ELF-1 (cell line): ENCODE data around the gene NAV2.

Experiments used
- DNase-seq: peaks from one replicate; pipeline ENCODE4 v3.0.0-alpha.2; 2016; ENCODE audit warnings: low read depth, low spot score

NAV2 gene

DNA sequence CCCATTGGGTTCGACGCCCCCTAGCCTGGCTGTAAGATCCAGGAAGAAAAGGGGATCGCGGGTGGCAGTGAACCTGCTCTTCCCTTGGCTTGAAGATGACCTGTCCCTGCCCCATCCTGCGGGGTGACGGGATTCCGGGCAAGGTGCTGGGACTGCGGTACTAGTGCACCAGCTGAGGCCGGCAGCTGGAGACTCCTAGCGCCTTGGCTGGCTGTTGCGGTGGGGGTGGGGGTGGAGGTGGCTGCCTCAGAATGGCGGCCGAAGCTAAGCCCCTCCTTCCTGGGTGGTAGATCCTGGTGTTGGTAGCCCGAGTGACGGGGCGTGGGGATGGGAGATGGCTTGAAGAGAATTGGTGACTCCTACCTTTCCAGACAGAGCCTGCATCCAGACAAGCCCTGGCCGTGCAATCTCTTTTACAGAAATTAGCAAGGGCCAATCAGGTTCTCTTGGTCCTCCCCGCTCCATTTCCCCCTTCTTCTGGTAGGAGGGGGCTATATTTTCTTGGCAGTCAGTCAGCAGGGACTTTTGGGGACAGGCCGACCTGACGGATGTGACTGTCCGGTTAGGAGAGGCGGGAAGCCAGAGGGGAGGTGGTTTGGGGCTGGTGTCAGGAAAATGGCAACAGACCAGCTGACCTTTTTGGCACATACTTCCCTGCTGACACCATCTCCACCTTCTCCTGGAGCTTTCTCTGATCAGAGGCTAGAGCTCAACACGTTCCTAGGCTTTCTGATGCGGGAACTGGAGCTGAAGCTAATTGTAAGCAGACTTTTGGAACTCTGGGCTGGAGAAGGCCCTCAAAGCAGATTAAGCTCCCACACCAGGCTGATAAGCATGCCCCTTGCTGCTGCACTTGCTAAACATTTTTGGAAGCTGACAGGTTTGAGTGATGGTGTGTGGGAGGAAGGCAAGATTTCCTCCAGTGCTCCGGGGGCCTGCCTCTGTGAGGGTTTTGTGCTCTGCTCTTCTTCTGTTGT lies 2.0 kb downstream of the NAV2 start:
- DNase-seq = peak; percentile 35

- no peak for DNase-seq
These were observed 2.7 kb downstream of the NAV2 start for GRCh38 chr11:19715373-19715772.

DNA sequence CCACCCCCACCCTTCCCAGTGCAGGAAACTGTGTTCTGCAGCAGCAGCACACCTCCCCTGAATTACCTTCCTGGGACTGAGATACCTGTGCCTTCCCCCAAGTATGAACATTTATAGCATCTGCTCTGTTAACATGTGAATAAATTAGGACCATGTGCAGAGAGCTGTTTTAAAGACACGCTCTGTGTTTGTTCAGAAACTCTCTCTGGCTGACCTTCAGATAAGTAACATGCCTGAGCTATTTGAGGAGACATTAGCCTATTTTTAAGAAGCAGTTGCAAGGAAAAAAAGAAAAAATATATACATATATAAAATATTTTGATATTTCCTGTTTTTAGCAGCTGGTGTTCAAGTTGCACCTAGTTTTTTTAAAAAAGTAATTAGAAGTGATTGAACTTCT lies 5.4 kb downstream of the NAV2 start:
- no peak for DNase-seq

- DNase-seq = no peak
These were observed 6.3 kb downstream of the NAV2 start for GRCh38 chr11:19718951-19719350.

GRCh38 chr11:19719960-19720359 lies 7.3 kb downstream of the NAV2 start:
- no peak for DNase-seq

DNA sequence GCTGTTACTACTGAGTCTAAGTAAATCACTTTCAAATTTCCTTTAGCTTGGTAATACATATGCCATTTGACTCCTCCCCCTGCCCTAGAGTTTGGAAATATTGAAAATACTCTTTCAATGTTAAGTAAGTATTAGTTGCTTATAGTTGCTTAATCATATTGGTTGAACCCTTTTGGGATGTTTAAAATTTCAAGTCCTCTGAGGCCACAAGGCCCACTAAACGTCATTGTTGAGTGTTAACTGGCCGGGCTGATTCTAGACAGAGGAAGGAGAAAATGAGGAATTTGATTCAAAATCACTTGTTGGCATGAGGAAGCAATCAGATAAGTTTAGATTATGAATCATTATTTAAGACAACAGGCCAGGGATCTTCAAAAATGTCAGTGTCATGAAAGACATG lies 8.5 kb downstream of the NAV2 start:
- DNase-seq = no peak

GRCh38 chr11:19722702-19723101 lies 10.1 kb downstream of the NAV2 start:
- no peak for DNase-seq

DNA sequence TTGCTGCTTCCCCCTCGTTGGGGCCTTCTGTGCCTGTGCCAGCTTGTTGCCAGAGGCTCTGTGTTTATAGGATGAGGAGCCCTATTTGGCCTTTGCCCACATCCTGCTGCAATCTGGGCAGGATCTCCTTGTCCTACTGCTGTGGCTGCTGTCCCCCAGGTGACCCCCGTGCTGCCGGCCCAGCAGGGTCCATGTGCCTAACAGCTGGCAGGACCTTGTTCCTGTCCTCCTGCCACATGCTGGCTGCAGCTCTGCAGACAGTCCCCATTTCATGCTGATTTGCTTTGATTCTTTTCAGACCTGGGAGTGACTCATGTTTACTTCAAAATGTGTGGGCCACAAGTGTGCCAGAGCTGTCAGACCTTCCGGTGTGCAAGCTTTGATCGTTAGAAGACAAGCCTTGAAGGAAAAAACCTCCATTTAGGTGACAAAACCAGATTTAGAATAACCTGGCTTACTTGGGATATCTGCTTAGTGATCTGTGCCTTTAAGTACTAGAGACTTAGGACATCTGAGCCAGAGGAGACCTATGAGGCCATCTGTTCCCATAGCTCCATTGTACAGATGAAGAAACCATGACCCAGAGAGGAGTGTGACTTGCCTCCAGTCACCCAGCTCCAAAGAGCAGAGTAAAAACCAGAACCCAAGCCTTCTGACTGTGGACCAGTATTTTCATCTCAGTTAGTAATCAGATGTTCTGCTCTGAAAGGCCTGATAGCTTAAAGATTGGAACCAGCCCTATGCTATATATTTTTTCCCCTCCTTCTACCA lies 11.1 kb downstream of the NAV2 start:
- DNase-seq = peak; percentile 27

DNA sequence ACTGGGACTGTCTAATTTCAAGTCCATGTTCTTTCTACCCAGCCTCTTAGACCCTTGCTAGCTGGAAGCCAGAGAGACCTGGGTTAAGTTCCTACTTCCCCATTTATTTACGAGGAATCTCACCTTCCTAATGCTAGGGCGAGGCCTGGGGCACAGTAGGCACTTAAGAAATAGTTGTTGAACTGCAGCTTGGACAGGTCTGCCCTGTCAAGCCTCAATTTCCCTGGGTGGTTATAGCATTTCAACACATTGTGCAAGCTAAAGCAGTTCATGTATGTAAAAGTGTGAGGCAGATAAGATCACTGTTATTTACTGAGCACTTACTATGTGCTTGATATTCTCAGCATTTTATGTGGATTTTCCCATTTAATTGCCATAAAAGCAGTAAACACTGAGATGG lies 12.1 kb downstream of the NAV2 start:
- DNase-seq = no peak

DNA sequence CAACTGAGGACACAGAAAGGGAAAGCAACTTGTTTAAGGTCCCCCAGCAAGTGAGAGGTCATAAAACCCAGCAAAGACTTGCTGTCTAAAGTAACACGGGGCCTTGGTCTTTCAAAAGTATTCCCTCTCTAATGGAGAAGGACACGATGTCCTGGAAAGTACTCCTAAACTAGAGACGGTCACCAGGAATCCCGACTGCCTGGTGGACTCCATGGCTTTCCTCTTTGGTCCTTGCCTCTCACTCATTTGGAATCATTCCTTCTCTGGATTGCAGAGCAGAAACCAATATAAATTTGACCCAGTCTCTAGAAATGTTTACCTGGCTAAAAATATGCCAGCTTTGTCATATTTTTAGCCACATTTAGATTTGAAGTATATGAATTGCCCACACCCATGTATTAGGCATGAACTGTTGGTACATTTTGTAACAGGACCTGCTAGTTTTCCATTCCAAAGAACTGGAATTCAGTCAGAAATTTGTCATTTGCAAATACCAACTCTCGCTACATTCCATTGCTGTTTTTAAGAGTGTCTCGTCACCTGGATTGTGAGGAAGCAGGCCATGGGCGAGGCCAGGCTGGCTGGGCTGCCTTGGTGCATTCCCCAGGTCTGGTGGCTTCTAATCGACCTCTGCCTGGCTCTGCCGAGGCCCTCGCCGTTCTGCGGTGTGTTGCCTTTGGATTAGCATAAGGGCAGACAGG lies 12.9 kb downstream of the NAV2 start:
- DNase-seq = peak; percentile 32

- DNase-seq = no peak
These were observed 14.6 kb downstream of the NAV2 start for GRCh38 chr11:19727246-19727645.

- DNase-seq = no peak
These were observed 15.8 kb downstream of the NAV2 start for GRCh38 chr11:19728436-19728835.

- no peak for DNase-seq
These were observed 16.5 kb downstream of the NAV2 start for GRCh38 chr11:19729141-19729540.

DNA sequence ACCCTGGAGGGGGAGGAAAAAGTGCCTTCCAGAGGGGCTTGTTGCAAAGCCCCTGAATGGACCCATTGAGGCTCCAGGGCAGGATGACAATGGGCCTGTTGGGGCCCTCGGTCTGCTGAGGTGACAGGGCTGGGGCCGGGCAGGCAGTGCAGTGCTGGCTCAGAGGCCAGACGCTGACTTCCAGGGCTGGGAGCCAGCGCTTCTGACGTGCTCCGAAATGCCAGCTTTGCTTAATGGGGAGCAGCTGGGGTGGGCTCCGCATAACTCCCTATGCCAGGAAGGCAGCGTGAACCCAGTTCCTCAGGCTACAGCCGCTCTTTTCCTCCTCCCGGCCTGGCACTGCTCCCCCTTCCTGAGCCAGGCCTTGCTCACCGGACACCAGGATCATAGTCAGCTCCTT lies 17.7 kb downstream of the NAV2 start:
- DNase-seq = no peak

DNA sequence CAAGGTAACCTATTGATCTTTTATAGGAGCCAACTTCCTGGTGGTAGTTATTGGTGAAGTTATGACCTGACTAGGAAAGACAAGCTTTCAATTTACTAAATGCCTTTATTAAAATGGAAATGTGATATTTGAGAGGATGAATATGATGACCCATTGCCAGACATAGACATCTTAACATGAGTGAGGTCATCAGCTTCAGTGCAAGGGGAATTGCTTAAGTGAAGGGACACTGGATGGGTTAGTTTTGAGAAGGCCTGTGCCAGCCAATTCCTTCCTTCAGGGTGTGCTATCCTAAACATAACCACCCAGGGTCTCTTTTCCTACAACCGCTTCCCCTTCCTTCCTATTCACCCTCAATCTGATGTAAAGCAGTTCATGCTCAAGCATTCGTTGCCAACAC lies 21.5 kb downstream of the NAV2 start:
- DNase-seq = no peak

GRCh38 chr11:19735157-19735908 lies 22.7 kb downstream of the NAV2 start:
- DNase-seq = no peak

GRCh38 chr11:19735909-19736498 lies 23.4 kb downstream of the NAV2 start:
- DNase-seq = no peak

GRCh38 chr11:19736831-19737230 lies 24.2 kb downstream of the NAV2 start:
- no peak for DNase-seq

- no peak for DNase-seq
These were observed 24.9 kb downstream of the NAV2 start for GRCh38 chr11:19737575-19737974.

DNA sequence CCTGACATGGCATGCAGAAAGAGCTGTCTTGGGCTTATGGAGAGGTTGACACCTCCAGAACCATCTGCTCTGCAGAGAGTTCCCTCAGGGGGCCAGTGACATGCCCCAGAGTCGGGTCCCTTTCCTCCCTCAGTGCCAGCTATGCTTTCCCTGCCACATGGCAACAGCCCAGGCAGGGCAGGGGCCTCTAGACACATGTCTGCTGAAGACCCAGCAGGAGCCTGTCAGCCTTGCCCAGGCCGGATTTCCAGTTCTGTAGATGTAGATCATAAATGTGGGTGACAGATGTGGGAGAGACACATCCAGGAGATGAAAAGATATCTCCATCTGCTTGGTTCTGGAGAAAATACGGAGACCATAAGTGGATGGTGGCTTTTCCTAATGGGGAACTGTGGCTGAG lies 25.5 kb downstream of the NAV2 start:
- DNase-seq = no peak

GRCh38 chr11:19739872-19740271 lies 27.2 kb downstream of the NAV2 start:
- DNase-seq = peak; percentile 75
